Measurements from ENCODE around the gene KCNN3. TPM values are rescaled to one million over a fixed set of nuclear protein-coding genes. Genes with fewer than 3 reads are reported as not detected.

Gene KCNN3
- total and polyA plus RNA-seq, 2 of the 8 experiments (the other 6 are each of a cell fraction or from before 2014, with no cell fraction given): 2.8 to 3.7 TPM

DNA sequence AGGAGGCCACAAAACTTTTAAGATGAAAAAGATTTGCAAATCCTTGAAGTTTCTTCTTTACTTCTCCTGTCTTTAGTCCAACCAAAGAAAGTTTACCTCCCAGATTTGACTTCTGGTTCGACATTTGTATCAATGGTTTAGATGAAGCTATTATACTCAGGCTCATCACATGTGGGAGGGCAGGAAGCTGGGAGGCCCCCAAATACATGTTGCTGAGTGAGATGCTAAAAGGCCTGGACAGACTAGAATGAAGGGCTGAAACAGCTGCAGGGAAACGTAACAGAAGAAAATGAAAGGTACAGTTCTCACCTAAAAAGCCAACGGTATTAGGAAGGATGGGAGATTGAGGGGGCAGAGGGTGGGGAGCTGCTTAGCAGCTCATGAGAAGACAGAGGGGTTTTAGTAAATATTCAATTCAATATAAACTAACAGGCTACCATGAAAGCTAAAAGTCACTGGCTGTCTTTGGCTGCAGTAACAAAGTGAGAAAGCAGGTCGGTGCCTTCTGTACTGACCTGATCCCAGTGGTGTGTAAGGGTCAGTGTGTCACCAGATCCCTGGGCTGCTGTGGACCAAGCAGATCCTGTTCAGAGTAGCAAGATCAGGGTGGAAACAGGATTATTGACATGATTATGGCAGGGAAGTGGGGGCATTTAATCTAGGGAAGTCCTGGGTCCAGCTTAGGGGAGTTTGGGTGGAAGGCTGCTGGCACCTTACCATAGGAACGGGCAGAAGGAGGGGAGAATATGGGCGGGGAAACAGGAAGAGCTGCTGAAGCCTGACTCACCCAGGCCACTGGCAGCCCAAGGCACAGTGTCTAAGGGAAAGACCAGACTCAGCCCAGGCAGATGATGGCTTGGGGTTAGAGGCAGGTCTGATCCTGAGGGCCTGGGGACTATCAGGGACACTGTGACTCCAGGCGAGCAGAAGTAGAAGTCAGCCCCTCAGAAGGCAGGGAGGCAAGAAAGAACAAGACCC, 60.4 kb downstream of the KCNN3 start (continued):
- TF ChIP-seq CBX5 (IDR thresholded peaks at IDR 0.05; ENCODE audit: low read depth, low read length) (no peak), RNF2 (IDR thresholded peaks at IDR 0.05; ENCODE audit: borderline replicate concordance, low read depth, low read length, missing control alignments, poor library complexity, severe bottlenecking) (no peak)
